Spleen (tissue), 11 donors: Measurements from ENCODE around the gene CIB4. TPM values are rescaled to one million over a fixed set of nuclear protein-coding genes. Genes with fewer than 3 reads are reported as not detected.

Source experiments
- DNase-seq: peaks from one replicate; pipeline ENCODE4 v3.0.0-alpha.2; 2020
- H3K27ac ChIP-seq, 8 donors: fragments of 200-600 bp; sonication (generic) in 7 of 8; 1 replicate in 4 of 8; 2 replicates in 4 of 8; pipeline versions ENCODE4 v1.5.0 to v1.8.0; 2016 to 2021; ENCODE audit warnings: inconsistent platforms in 4 of 8, mild to moderate bottlenecking in 4 of 8, moderate library complexity in 1 of 8
- H3K27me3 ChIP-seq, 7 donors: fragments of 200-600 bp; sonication (generic) in 6 of 7; replicated peaks in 1 of 7; 1 replicate in 4 of 7; 2 replicates in 3 of 7; pipeline versions ENCODE4 v1.5.0 to v1.8.0; 2016 to 2021; ENCODE audit warnings: inconsistent platforms in 3 of 7, mild to moderate bottlenecking in 1 of 7
- H3K36me3 ChIP-seq, 6 donors: fragments of 200-600 bp; sonication (generic) in 5 of 6; 1 replicate in 4 of 6; 2 replicates in 2 of 6; pipeline versions ENCODE4 v1.5.0 to v1.8.0; 2016 to 2021; ENCODE audit warnings: inconsistent platforms in 2 of 6
- H3K4me1 ChIP-seq, 6 donors: fragments of 200-600 bp; sonication (generic) in 5 of 6; 1 replicate in 3 of 6; 2 replicates in 3 of 6; pipeline versions ENCODE4 v1.5.0 to v1.8.0; 2016 to 2021; ENCODE audit warnings: inconsistent platforms in 3 of 6
- H3K4me3 ChIP-seq, 8 donors: fragments of 200-600 bp; sonication (generic) in 7 of 8; 1 replicate in 4 of 8; 2 replicates in 4 of 8; pipeline versions ENCODE4 v1.5.0 to v1.8.0; 2016 to 2021; ENCODE audit warnings: inconsistent platforms in 4 of 8, mild to moderate bottlenecking in 4 of 8, moderate library complexity in 2 of 8
- H3K9me3 ChIP-seq, 8 donors: fragments of 200-600 bp; sonication (generic) in 7 of 8; 1 replicate in 4 of 8; 2 replicates in 4 of 8; pipeline versions ENCODE4 v1.5.0 to v1.8.0; 2016 to 2021; ENCODE audit warnings: inconsistent platforms in 4 of 8
- CTCF ChIP-seq, 11 experiments: fragments of 200-600 bp in 7 of 11; fragments of 450-650 bp in 4 of 11; sonication (generic) in 4 of 11; IDR thresholded peaks in 8 of 11; conservative IDR thresholded peaks in 3 of 11; 1 replicate in 7 of 11; 2 replicates in 4 of 11; pipeline versions ENCODE4 v1.4.0 to v1.8.0; 2016 to 2021; ENCODE audit warnings: antibody characterized with exemption in 11 of 11, inconsistent platforms in 4 of 11, mild to moderate bottlenecking in 1 of 11
- POLR2A ChIP-seq, 3 donors: fragments of 450-650 bp; IDR thresholded peaks; one replicate each; pipeline ENCODE4 v1.5.1; 2017; ENCODE audit warnings: antibody characterized with exemption in 3 of 3, mild to moderate bottlenecking in 1 of 3
- POLR2AphosphoS5 ChIP-seq, 3 donors: sonication (generic); formaldehyde crosslinking; IDR thresholded peaks; one replicate each; pipeline ENCODE4 v1.5.1; 2017; ENCODE audit warnings: antibody characterized with exemption in 3 of 3
- WGBS, 5 donors: extraction: QIAGEN DNeasy Blood & Tissue Kit in 3 of 5; methylation state at CpG; one replicate each; pipeline versions ENCODE4 v1.1.5 to v1.1.7; 2013 to 2018; 5-methylcytosine and 5-hydroxymethylcytosine counted together
- intact Hi-C: fragments of 100-400 bp; cut with DNase I; formaldehyde crosslinking; loops from one replicate; pipeline ENCODE4 v1.15.0; 2023; ENCODE audit warnings: low total_unique reads
- polyA plus RNA-seq, 3 donors: library from polyadenylated mRNA; stranded (reverse); fragments of 200-250 nt; gene quantifications; one replicate each; pipeline ENCODE4 v1.2.1, GENCODE V29; 2013
- total RNA-seq, 7 donors: library from RNA; depleted of rRNA in 3 of 7; stranded (reverse); fragments of >200 nt in 3 of 7; fragmentation: NEBNext Ultra II Directional in 4 of 7; extraction: Animal tissue kit (Norgen Biotek cat#: 25700) in 4 of 7; gene quantifications; one replicate each; pipeline versions ENCODE4 v1.1.0 to v1.2.1, GENCODE V29; 2016 to 2021
- donor health status: healthy with polysubstance abuse.
- donor health status: DM: no; HTN: no; CAD: no; lungs with moderate emphysema.
- donor health status: DM: no; HTN: no; CAD: no.
- donor health status: Bipolar disorder and iron deficiency.
- donor health status: healthy.
- donor health status: DM: no; HTN: no; CAD: no.
- donor health status: DM: yes; HTN: yes; CAD: no.

The CIB4 gene
- total and polyA plus RNA-seq, 10 donors, result not detected

GRCh38 chr2:26610504-26611335 is 30.4 kb downstream of the CIB4 start:
- 66 to 81% (median 76%) methylated on average over 7 of the region's 7 CpGs for WGBS, 5 donors
- Histone ChIP-seq H3K36me3 (no peaks in the 10 kb centered on the region), H3K27me3 (peaks cover 0 to 10% (median 0%) of the 10 kb centered on the region in 7 donors), H3K4me3 (no peak overlapping the region), H3K4me1 (peaks cover 0 to 47% (median 13%) of the 10 kb centered on the region in 6 donors), H3K27ac (peak overlapping the region in 4 of 8 donors; percentile 7 to 32 (median 21)), H3K9me3 (no peaks in the 10 kb centered on the region)
- no peak for TF ChIP-seq POLR2AphosphoS5 (IDR thresholded peaks at IDR 0.05)
- TF ChIP-seq POLR2A (IDR thresholded peaks at IDR 0.05), result no peak
- no peak for TF ChIP-seq CTCF (IDR thresholded peaks at IDR 0.05 in 8 of 11, conservative IDR thresholded peaks at IDR 0.05 in 3 of 11)
- intact Hi-C loops, result no loop called here
- peak; percentile 57 for DNase-seq

GRCh38 chr2:26609839-26610277 is 31.3 kb downstream of the CIB4 start:
- peak overlapping the region in 4 of 8 donors; percentile 7 to 32 (median 21) for H3K27ac ChIP-seq
- H3K4me3 ChIP-seq, result no peak overlapping the region
- peak; percentile 79 for DNase-seq
- 30 to 62% (median 53%) methylated on average over 8 to 10 of the region's 10 CpGs for whole genome bisulfite sequencing, 5 donors
- TF ChIP-seq POLR2A (IDR thresholded peaks at IDR 0.05) (no peak), CTCF (IDR thresholded peaks at IDR 0.05 in 8 of 11, conservative IDR thresholded peaks at IDR 0.05 in 3 of 11) (no peak), POLR2AphosphoS5 (IDR thresholded peaks at IDR 0.05) (peak; percentile 18 to 67 (median 66))
- no peaks in the 10 kb centered on the region for H3K36me3 ChIP-seq
- intact Hi-C loops, result no loop called here
- H3K27me3 ChIP-seq, result peaks cover 0 to 14% (median 0%) of the 10 kb centered on the region in 7 donors
- peaks cover 0 to 51% (median 13%) of the 10 kb centered on the region in 6 donors for H3K4me1 ChIP-seq
- H3K9me3 ChIP-seq, result no peaks in the 10 kb centered on the region

GRCh38 chr2:26609205-26609631 is 31.9 kb downstream of the CIB4 start:
- no peak for TF ChIP-seq POLR2AphosphoS5 (IDR thresholded peaks at IDR 0.05)
- no peak for TF ChIP-seq POLR2A (IDR thresholded peaks at IDR 0.05)
- no peak for TF ChIP-seq CTCF (IDR thresholded peaks at IDR 0.05 in 8 of 11, conservative IDR thresholded peaks at IDR 0.05 in 3 of 11)
- Histone ChIP-seq H3K9me3 (peaks cover 0 to 4% (median 0%) of the 10 kb centered on the region in 8 donors), H3K36me3 (no peaks in the 10 kb centered on the region), H3K27me3 (peaks cover 0 to 14% (median 0%) of the 10 kb centered on the region in 7 donors), H3K4me1 (peaks cover 0 to 51% (median 13%) of the 10 kb centered on the region in 6 donors), H3K4me3 (no peak overlapping the region), H3K27ac (peak overlapping the region in 3 of 8 donors; percentile 7 to 32 (median 31))
- WGBS, 5 donors, result 81 to 94% (median 86%) methylated on average over 7 of the region's 7 CpGs
- intact Hi-C loops, result no loop called here
- DNase-seq, result no peak

GRCh38 chr2:26608557-26608956 is 32.6 kb downstream of the CIB4 start:
- DNase-seq, result peak; percentile 67
- intact Hi-C loops, result no loop called here
- no peak for TF ChIP-seq POLR2A (IDR thresholded peaks at IDR 0.05)
- TF ChIP-seq POLR2AphosphoS5 (IDR thresholded peaks at IDR 0.05), result no peak
- TF ChIP-seq CTCF (IDR thresholded peaks at IDR 0.05 in 8 of 11, conservative IDR thresholded peaks at IDR 0.05 in 3 of 11), result no peak
- no peaks in the 10 kb centered on the region for H3K36me3 ChIP-seq
- no peak overlapping the region for H3K27ac ChIP-seq
- peaks cover 0 to 51% (median 10%) of the 10 kb centered on the region in 6 donors for H3K4me1 ChIP-seq
- H3K9me3 ChIP-seq, result peaks cover 0 to 7% (median 0%) of the 10 kb centered on the region in 8 donors
- WGBS, 5 donors, result 62 to 78% (median 67%) methylated on average over 8 of the region's 8 CpGs
- H3K27me3 ChIP-seq, result peaks cover 0 to 14% (median 0%) of the 10 kb centered on the region in 7 donors
- H3K4me3 ChIP-seq, result no peak overlapping the region
